Mesenchymal stem cell (in vitro differentiated cells and primary cell): Measurements from ENCODE around the gene LRRC74B.
"Not testable (repeated sequence)": the region's sequence is repeated elsewhere in the genome, so short reads cannot be mapped to it uniquely, and the experiment has no call there.

Experiments
- DNase-seq: peaks from one replicate; pipeline ENCODE4 v3.0.0-alpha.2; 2013
- H2AFZ ChIP-seq: one replicate; pipeline ENCODE4 v1.6.1; 2013; ENCODE audit warnings: low read depth, mild to moderate bottlenecking, control low read depth, inconsistent platforms, low read length, moderate library complexity
- H2AK5ac ChIP-seq: 2 replicates; pipeline ENCODE4 v1.6.1; 2013; ENCODE audit warnings: low read length, moderate library complexity, mild to moderate bottlenecking, inconsistent platforms; ENCODE audit not compliant: severe bottlenecking
- H2BK120ac ChIP-seq: one replicate; pipeline ENCODE4 v1.6.1; 2013; ENCODE audit warnings: low read depth, mild to moderate bottlenecking, inconsistent platforms, low read length, moderate library complexity
- H2BK12ac ChIP-seq, 2 experiments: one replicate each; pipeline ENCODE4 v1.6.1; 2013; ENCODE audit warnings: inconsistent platforms in 2 of 2, low read length in 2 of 2, mild to moderate bottlenecking in 2 of 2, moderate library complexity in 2 of 2, control low read depth in 1 of 2
- H2BK15ac ChIP-seq: one replicate; pipeline ENCODE4 v1.6.1; 2013; ENCODE audit warnings: mild to moderate bottlenecking, low read depth, inconsistent platforms; ENCODE audit not compliant: poor library complexity, severe bottlenecking
- H2BK5ac ChIP-seq: 2 replicates; pipeline ENCODE4 v1.6.1; 2013; ENCODE audit warnings: low read depth, mild to moderate bottlenecking, low read length, control low read depth, inconsistent platforms; ENCODE audit not compliant: poor library complexity, severe bottlenecking
- H3K14ac ChIP-seq, 2 experiments: one replicate each; pipeline ENCODE4 v1.6.1; 2013; ENCODE audit warnings: inconsistent platforms in 2 of 2, low read length in 2 of 2, control low read depth in 1 of 2, mild to moderate bottlenecking in 1 of 2, moderate library complexity in 1 of 2
- H3K18ac ChIP-seq, 2 experiments: one replicate each; pipeline ENCODE4 v1.6.1; 2013; ENCODE audit warnings: inconsistent platforms in 2 of 2, low read length in 2 of 2, control low read depth in 1 of 2, low read depth in 1 of 2, mild to moderate bottlenecking in 1 of 2
- H3K23ac ChIP-seq, 2 experiments: one replicate each; pipeline ENCODE4 v1.6.1; 2013; ENCODE audit warnings: inconsistent platforms in 2 of 2, low read length in 2 of 2, mild to moderate bottlenecking in 2 of 2, moderate library complexity in 2 of 2, control low read depth in 1 of 2
- H3K27ac ChIP-seq: 2 replicates; pipeline ENCODE4 v1.5.1; 2013; ENCODE audit warnings: mild to moderate bottlenecking, moderate library complexity, low read length, control low read depth, inconsistent platforms; ENCODE audit not compliant: poor library complexity, severe bottlenecking
- H3K27me3 ChIP-seq, 2 experiments: 2 replicates each; pipeline versions ENCODE4 v1.6.1 to v1.7.0; 2013; ENCODE audit warnings: low read length in 2 of 2, mild to moderate bottlenecking in 2 of 2, moderate library complexity in 2 of 2, control low read depth in 1 of 2, inconsistent platforms in 1 of 2; ENCODE audit not compliant: control insufficient read depth in 1 of 2, insufficient read depth in 1 of 2
- H3K36me3 ChIP-seq, 2 experiments: 2 replicates each; pipeline versions ENCODE4 v1.6.1 to v1.7.0; 2013; ENCODE audit warnings: low read length in 2 of 2, control low read depth in 1 of 2, inconsistent platforms in 1 of 2, low read depth in 1 of 2, mild to moderate bottlenecking in 1 of 2; ENCODE audit not compliant: insufficient read depth in 2 of 2, control insufficient read depth in 1 of 2
- H3K4ac ChIP-seq, 2 experiments: one replicate each; pipeline ENCODE4 v1.6.1; 2013; ENCODE audit warnings: inconsistent platforms in 2 of 2, low read length in 2 of 2, mild to moderate bottlenecking in 2 of 2, moderate library complexity in 2 of 2, control low read depth in 1 of 2, low read depth in 1 of 2
- H3K4me1 ChIP-seq: 2 replicates; pipeline ENCODE4 v1.6.1; 2013; ENCODE audit warnings: low read depth, low read length, control low read depth; ENCODE audit not compliant: control insufficient read depth, insufficient read depth
- H3K4me2 ChIP-seq: 2 replicates; pipeline ENCODE4 v1.6.1; 2013; ENCODE audit warnings: low read length, mild to moderate bottlenecking, inconsistent platforms; ENCODE audit not compliant: poor library complexity, severe bottlenecking
- H3K4me3 ChIP-seq, 2 experiments: 2 replicates each; pipeline versions ENCODE4 v1.5.1 to v1.7.0; 2013; ENCODE audit warnings: low read length in 2 of 2, mild to moderate bottlenecking in 2 of 2, control low read depth in 1 of 2, low read depth in 1 of 2; ENCODE audit not compliant: insufficient read depth in 1 of 2
- H3K79me1 ChIP-seq: replicated peaks from 2 replicates; pipeline ENCODE4 v1.6.1; 2013; ENCODE audit warnings: mild to moderate bottlenecking, control low read depth, low read length, inconsistent platforms; ENCODE audit not compliant: poor library complexity, severe bottlenecking
- H3K9ac ChIP-seq: 2 replicates; pipeline ENCODE4 v1.7.0; 2013; ENCODE audit warnings: mild to moderate bottlenecking, low read length, moderate library complexity
- H3K9me3 ChIP-seq: 2 replicates; pipeline ENCODE4 v1.7.0; 2013; ENCODE audit warnings: mild to moderate bottlenecking, low read length; ENCODE audit not compliant: control insufficient read depth
- H4K8ac ChIP-seq: one replicate; pipeline ENCODE4 v1.6.1; 2013; ENCODE audit warnings: inconsistent platforms, mild to moderate bottlenecking, low read length, moderate library complexity
- H4K91ac ChIP-seq: one replicate; pipeline ENCODE4 v1.6.1; 2013; ENCODE audit warnings: mild to moderate bottlenecking, low read length, inconsistent platforms
- WGBS: methylation state at CpG from one replicate; pipeline ENCODE4 v1.1.7; 2013; ENCODE audit warnings: mixed read lengths; 5-methylcytosine and 5-hydroxymethylcytosine counted together

LRRC74B gene

DNA sequence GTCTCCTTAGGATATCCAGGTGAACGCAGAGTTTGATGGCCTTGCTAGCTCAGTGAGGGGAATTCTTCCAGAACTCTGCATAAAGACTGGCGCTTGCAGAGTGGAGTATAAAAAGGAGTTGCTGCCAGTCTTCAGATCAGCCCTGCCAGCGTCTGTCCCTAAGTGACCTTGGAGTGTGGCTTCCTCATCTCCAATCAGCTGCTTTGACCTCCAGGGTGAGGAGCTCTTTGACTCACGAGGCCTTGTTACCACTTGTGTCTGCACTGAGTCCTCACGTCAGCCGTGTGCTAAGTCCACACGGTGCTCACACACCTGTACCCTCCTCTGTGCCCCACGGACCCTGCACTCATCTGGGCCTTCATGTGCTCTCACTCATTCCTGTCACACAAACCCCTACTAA, 14.6 kb downstream of the LRRC74B start:
- H4K8ac ChIP-seq, H3K9me3 ChIP-seq, H4K91ac ChIP-seq, H3K18ac ChIP-seq, H2BK5ac ChIP-seq, H3K4me2 ChIP-seq, H3K79me1 ChIP-seq, H2BK15ac ChIP-seq, H3K4me3 ChIP-seq, H3K27ac ChIP-seq, H2BK12ac ChIP-seq, H2AK5ac ChIP-seq, H3K4ac ChIP-seq, H3K36me3 ChIP-seq, H3K4me1 ChIP-seq, H2AFZ ChIP-seq, H2BK120ac ChIP-seq, H3K9ac ChIP-seq, H3K23ac ChIP-seq, H3K14ac ChIP-seq, DNase-seq: not testable (repeated sequence)
- H3K27me3 ChIP-seq, result peaks cover 18 to 30% of the 10 kb centered on the region in 2 experiments
- 88% methylated on average over 1 of the region's 8 CpGs for WGBS

DNA sequence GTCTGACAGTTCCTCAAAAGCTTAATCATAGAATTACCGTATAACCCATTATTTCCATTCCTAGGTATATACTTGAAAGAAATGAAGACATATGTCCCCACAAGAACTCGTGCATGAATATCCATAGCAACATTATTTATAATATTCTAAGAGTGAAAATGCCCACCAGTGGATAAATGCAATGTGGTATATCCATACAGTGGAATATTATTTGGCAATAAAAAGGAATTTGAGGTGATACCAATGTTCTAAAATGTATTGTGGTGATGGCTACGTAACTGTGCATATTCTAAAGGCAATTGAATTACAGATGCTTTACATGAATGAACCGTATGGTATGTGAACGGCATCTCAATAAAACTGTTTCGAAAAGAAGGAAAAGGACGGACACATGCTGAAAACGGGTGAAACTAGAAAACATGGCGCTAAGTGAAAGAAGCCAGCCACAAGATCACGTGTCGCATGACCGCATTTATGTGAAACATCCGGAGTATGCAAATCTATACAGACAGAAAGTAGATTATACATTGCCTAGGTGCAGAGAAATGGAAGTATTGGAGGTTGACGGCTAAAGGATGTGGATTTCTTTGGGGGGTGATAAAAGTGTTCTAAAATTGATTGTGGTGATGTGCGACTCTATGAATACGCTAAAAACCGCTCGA, 16.0 kb downstream of the LRRC74B start:
- H3K4me2 ChIP-seq, H4K91ac ChIP-seq, H2BK5ac ChIP-seq, H3K36me3 ChIP-seq, H2BK12ac ChIP-seq, H2BK120ac ChIP-seq, H2AFZ ChIP-seq, DNase-seq, H3K18ac ChIP-seq, H3K14ac ChIP-seq, H3K27ac ChIP-seq, H3K4me1 ChIP-seq, H3K4me3 ChIP-seq, H3K9ac ChIP-seq, H4K8ac ChIP-seq, H3K23ac ChIP-seq, H3K9me3 ChIP-seq, H2AK5ac ChIP-seq, H3K79me1 ChIP-seq, H2BK15ac ChIP-seq, H3K4ac ChIP-seq: not testable (repeated sequence)
- peaks cover 9 to 24% of the 10 kb centered on the region in 2 experiments for H3K27me3 ChIP-seq
- WGBS, result 91% methylated on average over 13 of the region's 18 CpGs

DNA sequence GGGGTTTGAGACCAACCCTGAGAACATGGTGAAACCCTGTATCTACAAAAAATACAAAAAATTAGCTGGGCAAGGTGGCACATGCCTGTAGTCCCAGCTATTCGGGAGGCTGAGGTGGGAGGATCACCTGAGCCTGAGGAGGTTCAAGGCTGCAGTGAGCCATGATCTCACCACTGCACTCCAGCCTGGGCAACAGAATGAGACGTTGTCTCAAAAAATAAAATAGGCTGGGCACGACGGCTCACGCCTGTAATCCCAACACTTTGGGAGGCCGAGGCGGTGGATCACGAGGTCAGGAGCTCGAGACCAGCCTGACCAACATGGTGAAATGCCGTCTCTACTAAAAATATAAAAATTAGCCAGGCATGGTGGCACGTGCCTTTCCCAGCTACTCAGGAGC, 18.7 kb downstream of the LRRC74B start:
- H3K18ac ChIP-seq, H3K9me3 ChIP-seq, H3K27ac ChIP-seq, H2AK5ac ChIP-seq, H3K79me1 ChIP-seq, H4K91ac ChIP-seq, DNase-seq, H3K23ac ChIP-seq, H3K4me1 ChIP-seq, H3K4ac ChIP-seq, H2BK120ac ChIP-seq, H3K36me3 ChIP-seq, H4K8ac ChIP-seq, H2BK12ac ChIP-seq, H2BK15ac ChIP-seq, H3K4me3 ChIP-seq, H2BK5ac ChIP-seq, H3K9ac ChIP-seq, H3K14ac ChIP-seq, H2AFZ ChIP-seq, H3K4me2 ChIP-seq: not testable (repeated sequence)
- WGBS, result 90% methylated on average over 11 of the region's 11 CpGs
- peaks cover 5 to 19% of the 10 kb centered on the region in 2 experiments for H3K27me3 ChIP-seq

DNA sequence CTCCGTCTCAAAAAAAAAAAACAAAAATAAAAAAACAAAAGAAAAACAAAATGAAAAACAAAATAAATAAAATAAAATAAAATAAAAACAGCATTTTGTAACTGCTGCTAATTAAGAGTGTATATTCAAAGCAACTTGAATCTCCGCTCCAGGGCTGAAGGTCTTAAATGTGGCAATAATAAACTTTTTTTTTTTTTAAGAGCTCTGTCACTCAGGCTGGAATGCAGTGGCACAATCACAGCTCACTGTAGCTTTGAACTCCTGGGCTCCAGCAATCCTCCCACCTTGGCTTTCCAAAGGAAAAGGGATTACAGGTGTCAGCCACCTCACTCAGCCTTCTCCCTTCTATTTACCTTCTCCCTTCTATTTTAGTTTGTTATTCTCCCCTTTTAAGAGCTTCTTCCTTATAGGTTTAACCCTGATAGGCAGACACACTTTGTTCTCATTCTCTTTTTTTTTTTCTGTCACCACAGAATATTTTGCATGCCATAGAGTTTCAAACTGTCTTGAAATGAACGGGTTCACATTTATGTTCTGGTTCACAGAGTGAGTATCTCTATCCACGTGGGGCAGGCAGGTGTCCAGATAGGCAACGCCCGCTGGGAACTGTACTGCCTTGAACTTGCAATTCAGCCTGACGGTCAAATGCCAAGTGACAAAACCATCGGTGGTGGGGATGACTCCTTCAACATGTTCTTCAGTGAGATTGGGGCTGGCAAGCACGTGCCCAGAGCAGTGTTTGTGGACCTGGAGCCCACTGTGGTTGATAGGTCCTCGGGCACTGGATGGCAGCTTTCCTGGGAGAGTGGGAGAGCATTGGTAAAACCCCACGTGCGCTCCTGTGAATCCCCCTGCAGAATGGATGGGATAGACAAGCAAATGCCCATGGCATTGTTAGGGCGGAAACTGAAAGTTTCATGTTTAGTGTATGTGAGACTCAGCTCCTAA, 19.4 kb downstream of the LRRC74B start:
- H3K18ac ChIP-seq, result no peak overlapping the region
- no peak overlapping the region for H3K9ac ChIP-seq
- no peak overlapping the region for H2BK5ac ChIP-seq
- no peaks in the 10 kb centered on the region for H3K79me1 ChIP-seq
- no peak overlapping the region for H4K91ac ChIP-seq
- H3K4me3 ChIP-seq, result no peak overlapping the region
- H3K9me3 ChIP-seq, result no peaks in the 10 kb centered on the region
- no peaks in the 10 kb centered on the region for H3K36me3 ChIP-seq
- H2AK5ac ChIP-seq, result no peak overlapping the region
- H3K27me3 ChIP-seq, result peaks cover 5 to 19% of the 10 kb centered on the region in 2 experiments
- no peaks in the 10 kb centered on the region for H3K4me1 ChIP-seq
- H2BK120ac ChIP-seq, result no peak overlapping the region
- no peak for DNase-seq
- 74% methylated on average over 12 of the region's 13 CpGs for WGBS
- H3K23ac ChIP-seq, result no peak overlapping the region
- no peak overlapping the region for H3K27ac ChIP-seq
- H4K8ac ChIP-seq, result no peak overlapping the region
- no peak overlapping the region for H3K4ac ChIP-seq
- H2BK15ac ChIP-seq, result no peak overlapping the region
- H2AFZ ChIP-seq, result no peak overlapping the region
- no peak overlapping the region for H2BK12ac ChIP-seq
- no peak overlapping the region for H3K4me2 ChIP-seq
- H3K14ac ChIP-seq, result no peak overlapping the region
